ENCODE data around the gene NUDCD3.

- TF ChIP-seq, protein P1, sequence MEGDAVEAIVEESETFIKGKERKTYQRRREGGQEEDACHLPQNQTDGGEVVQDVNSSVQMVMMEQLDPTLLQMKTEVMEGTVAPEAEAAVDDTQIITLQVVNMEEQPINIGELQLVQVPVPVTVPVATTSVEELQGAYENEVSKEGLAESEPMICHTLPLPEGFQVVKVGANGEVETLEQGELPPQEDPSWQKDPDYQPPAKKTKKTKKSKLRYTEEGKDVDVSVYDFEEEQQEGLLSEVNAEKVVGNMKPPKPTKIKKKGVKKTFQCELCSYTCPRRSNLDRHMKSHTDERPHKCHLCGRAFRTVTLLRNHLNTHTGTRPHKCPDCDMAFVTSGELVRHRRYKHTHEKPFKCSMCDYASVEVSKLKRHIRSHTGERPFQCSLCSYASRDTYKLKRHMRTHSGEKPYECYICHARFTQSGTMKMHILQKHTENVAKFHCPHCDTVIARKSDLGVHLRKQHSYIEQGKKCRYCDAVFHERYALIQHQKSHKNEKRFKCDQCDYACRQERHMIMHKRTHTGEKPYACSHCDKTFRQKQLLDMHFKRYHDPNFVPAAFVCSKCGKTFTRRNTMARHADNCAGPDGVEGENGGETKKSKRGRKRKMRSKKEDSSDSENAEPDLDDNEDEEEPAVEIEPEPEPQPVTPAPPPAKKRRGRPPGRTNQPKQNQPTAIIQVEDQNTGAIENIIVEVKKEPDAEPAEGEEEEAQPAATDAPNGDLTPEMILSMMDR (IDR thresholded peaks at IDR 0.05) = no peak
- TF ChIP-seq POLR2AphosphoS5 (IDR thresholded peaks at IDR 0.05) (no peak), EP300 (IDR thresholded peaks at IDR 0.05) (no peak)
Observed at GRCh38 chr7:44467217-44467548, 23.3 kb downstream of the NUDCD3 start.

Data from sigmoid colon (tissue), 4 donors.